Calu3 (cell line): ENCODE data around the gene CLIC5. TPM values are rescaled to one million over a fixed set of nuclear protein-coding genes. Genes with fewer than 3 reads are reported as not detected.

Experiments
- BruUV-seq: library from RNA; stranded (reverse); fragments of 400-500 nt; replicated peaks from 2 replicates; lab custom pipeline; 2021; lab: Mats Ljungman, UMichigan
- CTCF ChIA-PET: fragments of 300-600 bp; sonication (Branson Sonifier 250); formaldehyde crosslinking; loops from one replicate; lab custom pipeline; 2022; ENCODE audit warnings: antibody characterized with exemption; lab: Charles Lee
- DNase-seq: peaks from one replicate; pipeline ENCODE4 v3.0.0; 2022
- H3K27ac Mint-ChIP-seq: one replicate; pipeline ENCODE4 v1.8.0; 2022; ENCODE audit warnings: mixed read lengths; ENCODE audit not compliant: unreplicated experiment
- H3K27me3 Mint-ChIP-seq: one replicate; pipeline ENCODE4 v1.8.0; 2022; ENCODE audit warnings: mixed read lengths; ENCODE audit not compliant: unreplicated experiment
- H3K36me3 Mint-ChIP-seq: one replicate; pipeline ENCODE4 v1.8.0; 2022; ENCODE audit warnings: mild to moderate bottlenecking, moderate library complexity, mixed read lengths; ENCODE audit not compliant: insufficient read depth, unreplicated experiment
- H3K4me1 Mint-ChIP-seq: one replicate; pipeline ENCODE4 v1.8.0; 2022; ENCODE audit warnings: mild to moderate bottlenecking, low read depth, mixed read lengths; ENCODE audit not compliant: unreplicated experiment
- H3K4me3 Mint-ChIP-seq: one replicate; pipeline ENCODE4 v1.8.0; 2022; ENCODE audit warnings: mild to moderate bottlenecking, low read depth, moderate library complexity, mixed read lengths; ENCODE audit not compliant: unreplicated experiment
- H3K9me3 Mint-ChIP-seq: one replicate; pipeline ENCODE4 v1.8.0; 2022; ENCODE audit warnings: low read depth, mixed read lengths; ENCODE audit not compliant: unreplicated experiment
- intact Hi-C: fragments of 100-400 bp; cut with micrococcal nuclease; formaldehyde crosslinking; loops from one replicate; pipeline ENCODE4 v1.10.0; 2022; ENCODE audit not compliant: unreplicated experiment
- total RNA-seq: library from RNA; stranded (reverse); gene quantifications from 2 replicates; pipeline ENCODE4 v1.2.3, GENCODE V29; 2022
- TF ChIP-seq, protein P1 (sequence below): fragments of 200-600 bp; IDR thresholded peaks from one replicate; pipeline ENCODE4 v1.8.0; 2022; ENCODE audit warnings: antibody characterized with exemption; ENCODE audit not compliant: unreplicated experiment

The CLIC5 gene
- total RNA-seq, 1 experiment from 2014 or later: 3.3 TPM

DNA sequence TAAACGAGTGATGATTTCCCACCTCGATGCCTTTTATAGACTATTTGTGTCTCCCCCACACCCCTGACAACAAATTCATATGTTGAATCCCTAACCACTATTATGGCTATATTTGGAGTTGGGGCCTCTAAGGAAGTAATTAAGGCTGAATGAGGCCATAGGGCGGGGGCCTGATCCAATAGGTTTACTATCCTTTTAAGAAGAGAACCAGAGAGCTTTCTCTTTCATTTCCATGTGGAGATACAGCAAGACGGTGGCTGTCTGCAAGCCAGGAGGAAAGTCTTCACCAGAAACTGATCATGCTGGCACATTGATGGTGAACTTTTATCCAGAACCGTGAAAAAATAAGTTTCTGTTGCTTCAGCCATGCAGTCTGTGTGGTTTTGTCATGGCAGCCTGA is 38.9 kb upstream of the CLIC5 start:
- BruUV-seq: no TSS peak
- Mint-ChIP-seq H3K36me3 (no peaks in the 10 kb centered on the region), H3K9me3 (peaks cover 4% of the 10 kb centered on the region), H3K4me3 (no peak overlapping the region), H3K27me3 (no peaks in the 10 kb centered on the region), H3K4me1 (no peaks in the 10 kb centered on the region), H3K27ac (no peak overlapping the region)
- intact Hi-C loops: no loop called here
- CTCF ChIA-PET: no interaction called here
- no peak for DNase-seq
- TF ChIP-seq, protein P1, sequence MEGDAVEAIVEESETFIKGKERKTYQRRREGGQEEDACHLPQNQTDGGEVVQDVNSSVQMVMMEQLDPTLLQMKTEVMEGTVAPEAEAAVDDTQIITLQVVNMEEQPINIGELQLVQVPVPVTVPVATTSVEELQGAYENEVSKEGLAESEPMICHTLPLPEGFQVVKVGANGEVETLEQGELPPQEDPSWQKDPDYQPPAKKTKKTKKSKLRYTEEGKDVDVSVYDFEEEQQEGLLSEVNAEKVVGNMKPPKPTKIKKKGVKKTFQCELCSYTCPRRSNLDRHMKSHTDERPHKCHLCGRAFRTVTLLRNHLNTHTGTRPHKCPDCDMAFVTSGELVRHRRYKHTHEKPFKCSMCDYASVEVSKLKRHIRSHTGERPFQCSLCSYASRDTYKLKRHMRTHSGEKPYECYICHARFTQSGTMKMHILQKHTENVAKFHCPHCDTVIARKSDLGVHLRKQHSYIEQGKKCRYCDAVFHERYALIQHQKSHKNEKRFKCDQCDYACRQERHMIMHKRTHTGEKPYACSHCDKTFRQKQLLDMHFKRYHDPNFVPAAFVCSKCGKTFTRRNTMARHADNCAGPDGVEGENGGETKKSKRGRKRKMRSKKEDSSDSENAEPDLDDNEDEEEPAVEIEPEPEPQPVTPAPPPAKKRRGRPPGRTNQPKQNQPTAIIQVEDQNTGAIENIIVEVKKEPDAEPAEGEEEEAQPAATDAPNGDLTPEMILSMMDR: no peak

DNA sequence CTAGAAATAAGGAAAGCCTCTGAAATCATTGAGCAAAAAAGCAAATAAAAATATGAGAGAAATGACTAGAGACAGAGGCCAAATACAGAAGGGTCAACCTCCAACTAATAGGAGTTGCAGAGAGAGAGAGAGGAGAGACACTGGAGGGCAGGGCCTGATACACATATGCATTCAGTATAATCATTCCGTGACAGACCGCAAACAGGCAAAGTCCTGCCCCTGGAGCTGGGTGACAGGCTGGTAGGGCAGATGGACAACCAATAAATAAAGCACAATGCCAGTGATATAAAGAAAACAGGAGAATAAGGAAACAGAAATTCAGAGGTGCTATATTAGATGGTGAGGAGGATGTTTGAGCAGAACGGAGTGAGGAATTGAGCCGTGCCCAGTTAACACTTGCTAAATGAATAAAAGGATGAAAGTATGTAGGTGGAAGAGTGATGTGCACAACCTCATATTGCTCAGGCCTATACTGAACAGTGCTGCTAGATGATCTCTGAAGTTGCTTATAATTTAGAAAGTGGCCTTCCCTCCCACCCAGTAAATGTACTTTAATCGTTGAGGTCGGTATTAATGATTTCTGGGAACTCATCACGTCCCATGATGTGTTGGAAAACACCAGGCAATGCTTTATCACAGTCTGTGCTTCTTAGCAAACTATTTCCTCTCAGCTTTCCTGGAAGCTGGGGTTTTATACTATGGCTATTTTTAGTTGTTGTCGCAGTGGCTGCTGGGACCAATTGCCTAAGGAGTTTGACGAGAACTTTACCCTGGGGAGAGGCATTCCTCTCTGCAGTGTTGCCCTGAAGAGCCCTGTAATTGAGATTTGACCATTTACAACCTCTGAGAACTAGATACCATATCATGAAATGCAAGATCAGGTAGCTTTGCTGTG is 37.6 kb upstream of the CLIC5 start:
- TF ChIP-seq, protein P1: no peak
- H3K27ac Mint-ChIP-seq: no peak overlapping the region
- H3K27me3 Mint-ChIP-seq: no peaks in the 10 kb centered on the region
- intact Hi-C loops: no loop called here
- no peaks in the 10 kb centered on the region for H3K4me1 Mint-ChIP-seq
- DNase-seq: no peak
- CTCF ChIA-PET: no interaction called here
- H3K9me3 Mint-ChIP-seq: peaks cover 4% of the 10 kb centered on the region
- no peaks in the 10 kb centered on the region for H3K36me3 Mint-ChIP-seq
- no TSS peak for BruUV-seq
- no peak overlapping the region for H3K4me3 Mint-ChIP-seq

DNA sequence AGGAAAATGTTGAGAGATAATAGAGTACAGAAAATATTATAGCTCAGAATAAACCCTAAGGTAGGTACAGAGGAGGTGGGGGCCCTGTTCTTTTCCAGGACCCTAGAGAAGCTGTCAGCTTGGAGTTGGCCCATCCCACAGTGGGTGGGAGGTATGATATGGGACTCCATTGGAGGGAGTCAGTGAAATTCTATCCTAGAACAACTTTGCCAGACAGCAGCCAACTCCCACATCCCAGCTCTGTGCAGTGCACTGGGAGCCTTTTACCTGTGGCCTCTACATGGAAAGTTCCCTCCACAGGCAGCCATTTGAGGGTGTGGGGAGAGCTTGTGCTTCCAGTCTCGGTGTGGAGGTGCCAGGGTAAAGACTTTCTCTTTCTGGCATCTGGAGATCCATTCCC is 36.8 kb upstream of the CLIC5 start:
- intact Hi-C loops: no loop called here
- no peak for DNase-seq
- Mint-ChIP-seq H3K9me3 (peaks cover 4% of the 10 kb centered on the region), H3K27me3 (no peaks in the 10 kb centered on the region), H3K4me1 (no peaks in the 10 kb centered on the region), H3K27ac (no peak overlapping the region), H3K36me3 (no peaks in the 10 kb centered on the region), H3K4me3 (no peak overlapping the region)
- TF ChIP-seq, protein P1: no peak
- BruUV-seq: no TSS peak
- CTCF ChIA-PET: interaction anchor here (0.7 kb wide), 1 partner anchor 20 kb away, joined by 3 read pairs; no protein-coding TSS in a partner anchor

DNA sequence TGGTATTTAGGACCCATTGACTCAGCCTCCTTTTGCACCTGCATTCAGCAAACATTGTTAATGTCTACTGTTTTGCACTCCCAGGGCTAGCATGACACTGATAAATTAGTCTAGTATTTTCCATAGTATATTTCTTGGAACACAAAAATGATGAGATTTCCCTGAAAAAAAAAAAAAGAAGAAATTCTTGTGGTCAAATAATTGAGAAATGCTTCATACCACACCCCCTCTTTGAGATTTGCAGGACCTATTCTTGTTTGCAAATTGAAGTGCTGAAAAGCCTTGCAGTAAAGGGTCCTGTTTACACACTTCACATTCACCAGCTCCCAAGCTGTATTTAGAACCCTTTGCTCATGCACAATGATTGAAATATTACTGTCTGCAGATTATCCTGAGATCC is 36.3 kb upstream of the CLIC5 start:
- TF ChIP-seq, protein P1: no peak
- Mint-ChIP-seq H3K4me1 (no peaks in the 10 kb centered on the region), H3K36me3 (no peaks in the 10 kb centered on the region), H3K9me3 (peaks cover 3% of the 10 kb centered on the region), H3K27ac (no peak overlapping the region), H3K27me3 (no peaks in the 10 kb centered on the region), H3K4me3 (no peak overlapping the region)
- intact Hi-C loops: no loop called here
- no TSS peak for BruUV-seq
- DNase-seq: no peak
- CTCF ChIA-PET: interaction anchor here (0.7 to 0.9 kb wide), 2 partner anchors 17 to 19 kb away, joined by 3 read pairs; no protein-coding TSS in a partner anchor
